Activated gamma-delta T cell treated with Interleukin-2 at 50 U/mL for 16 hours (primary cell): ENCODE measurements around the gene GALNT14.

Experiments used
- DNase-seq: peaks from one replicate; pipeline ENCODE4 v3.0.0-alpha.2; 2020

The GALNT14 gene

GRCh38 chr2:30880516-30880915, 257.7 kb downstream of the GALNT14 start:
- no peak for DNase-seq

DNA sequence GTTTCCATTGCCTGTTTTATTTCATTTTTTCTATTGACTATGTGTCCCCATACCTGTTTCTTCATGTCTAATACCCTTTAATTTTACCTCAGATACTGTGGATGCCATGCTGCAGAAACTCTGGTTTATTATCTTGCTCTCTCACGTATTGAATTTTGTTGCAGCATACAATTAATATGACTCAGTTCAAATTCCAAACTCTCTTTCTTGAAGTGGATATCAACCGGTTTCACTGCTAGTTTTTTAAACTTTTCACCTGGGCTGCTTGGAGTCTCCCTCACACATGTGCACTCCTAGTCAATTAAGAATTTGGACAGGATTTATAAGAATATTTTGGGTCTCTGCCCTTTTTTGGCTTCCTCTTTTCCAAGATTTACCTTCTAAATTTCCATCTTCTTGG, 260.4 kb downstream of the GALNT14 start:
- no peak for DNase-seq

- DNase-seq, result no peak
Observed at GRCh38 chr2:30872797-30873196, 265.4 kb downstream of the GALNT14 start.

- no peak for DNase-seq
Observed at GRCh38 chr2:30871980-30872789, 266.1 kb downstream of the GALNT14 start.

- no peak for DNase-seq
Observed at GRCh38 chr2:30871440-30871839, 266.8 kb downstream of the GALNT14 start.

GRCh38 chr2:30869988-30870387, 268.3 kb downstream of the GALNT14 start:
- DNase-seq, result no peak

DNA sequence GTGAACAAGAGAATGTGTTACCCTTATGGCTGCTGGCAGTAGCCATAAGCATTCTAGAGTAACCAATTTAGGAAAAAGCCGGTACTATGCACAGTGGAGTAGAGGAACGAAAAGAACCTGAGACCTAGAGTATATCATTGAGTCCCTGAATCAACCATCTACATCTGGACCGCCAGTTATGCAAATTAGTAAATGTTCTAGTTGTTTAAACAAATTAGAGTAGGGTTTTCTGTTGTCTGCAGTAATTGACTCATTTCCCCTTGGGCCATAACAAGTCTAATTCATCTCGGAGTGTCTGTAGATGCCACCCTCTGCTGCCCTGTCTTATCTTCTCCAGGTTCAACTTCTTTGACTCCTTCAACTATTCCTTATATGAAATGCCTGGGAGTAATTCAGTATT, 270.9 kb downstream of the GALNT14 start:
- no peak for DNase-seq

DNA sequence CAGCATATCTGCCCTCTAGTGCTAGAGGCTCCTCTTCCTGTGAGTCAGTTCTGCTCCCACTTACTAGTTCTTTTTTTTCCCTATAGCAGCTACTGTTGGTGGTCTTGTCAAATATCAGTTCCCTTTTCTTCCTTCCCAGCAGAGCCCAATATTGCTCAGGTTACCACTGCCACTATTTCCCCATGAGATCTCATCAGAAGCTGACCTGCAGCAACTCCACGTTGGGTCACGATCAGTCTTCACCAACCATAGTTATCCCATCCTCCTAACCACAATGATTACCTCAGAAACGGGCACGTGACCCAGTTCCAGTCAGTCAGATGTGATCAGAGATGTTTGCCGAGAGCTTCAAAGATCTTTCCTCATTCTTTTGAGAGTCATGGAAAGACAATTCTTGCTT, 271.3 kb downstream of the GALNT14 start:
- DNase-seq, result no peak

DNA sequence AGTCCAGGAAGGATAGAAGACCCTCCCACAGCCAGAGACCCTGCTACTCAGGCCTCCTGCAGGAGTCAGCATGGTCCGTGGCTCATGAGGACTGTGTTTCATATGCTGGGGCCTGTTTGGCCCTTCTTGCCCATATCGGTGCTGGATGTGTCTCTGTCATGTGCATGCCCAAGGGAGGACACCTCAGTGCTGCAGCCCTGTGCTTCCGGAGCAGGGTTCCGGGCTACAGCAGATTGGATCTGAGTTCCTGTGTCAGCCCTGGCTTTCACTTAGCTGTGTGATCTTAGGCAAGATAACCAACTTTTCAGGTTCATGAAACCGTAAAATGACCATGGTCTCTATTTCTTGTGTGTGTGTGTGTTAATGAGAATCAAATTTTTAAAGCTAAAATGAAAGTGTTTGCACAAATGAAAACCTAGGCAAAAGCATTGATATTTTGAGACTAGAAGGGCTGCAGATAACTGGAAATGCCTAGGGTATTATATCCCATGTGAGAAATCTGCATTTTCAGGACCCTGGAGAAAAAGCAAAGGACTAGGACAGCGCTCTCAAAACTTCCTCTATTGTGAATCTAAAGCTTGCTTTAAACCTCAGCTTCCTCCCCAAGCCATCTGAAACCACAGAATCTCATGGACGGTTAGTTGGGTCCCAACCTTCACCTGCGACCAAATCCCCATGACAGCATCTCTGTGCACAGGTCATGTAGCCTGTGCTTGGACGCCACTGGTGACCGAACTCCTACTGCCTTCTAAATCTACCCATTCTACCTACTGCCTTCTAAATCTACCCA, 272.2 kb downstream of the GALNT14 start:
- DNase-seq, result no peak

GRCh38 chr2:30865243-30865642, 273.0 kb downstream of the GALNT14 start:
- no peak for DNase-seq

- DNase-seq, result peak; percentile 12
Observed at GRCh38 chr2:30862054-30862651, 276.1 kb downstream of the GALNT14 start.

DNA sequence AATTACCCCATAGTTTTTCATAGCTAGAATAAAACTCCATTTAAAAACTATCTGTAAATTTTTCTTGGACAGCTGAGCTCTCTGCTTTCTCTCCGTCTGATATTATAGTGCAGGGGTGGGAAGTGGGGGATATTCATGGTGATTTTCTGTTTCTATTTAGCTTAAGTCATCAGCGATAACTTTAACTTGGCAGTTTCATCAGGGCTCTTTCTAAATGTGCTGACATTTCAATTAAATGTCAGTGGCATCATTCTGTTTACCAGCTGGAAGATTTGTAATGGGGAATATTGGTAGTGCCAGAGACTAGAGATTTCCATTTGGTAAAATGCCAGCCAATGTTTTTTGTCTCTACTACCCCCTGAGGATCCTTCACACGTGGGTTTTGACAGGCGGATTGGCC, 277.5 kb downstream of the GALNT14 start:
- DNase-seq, result no peak
